Mammary epithelial cell (primary cell): ENCODE data around the gene CFAP20DC.

Experiments used
- CTCF ChIP-seq, 2 donors: IDR thresholded peaks in 1 of 2; conservative IDR thresholded peaks in 1 of 2; 2 replicates each; pipeline ENCODE4 v1.5.1; 2011 to 2012; ENCODE audit warnings: inconsistent platforms in 2 of 2, low read length in 2 of 2, mild to moderate bottlenecking in 2 of 2, control low read depth in 1 of 2, low read depth in 1 of 2; ENCODE audit not compliant: insufficient read depth in 1 of 2; ENCODE audit errors: extremely low read depth in 1 of 2
- EZH2 ChIP-seq: IDR thresholded peaks from 2 replicates; pipeline ENCODE4 v1.6.1; 2012; ENCODE audit warnings: low read length, inconsistent platforms, borderline replicate concordance

- TF ChIP-seq CTCF (conservative IDR thresholded peaks at IDR 0.05 in 1 of 2, IDR thresholded peaks at IDR 0.05 in 1 of 2; ENCODE audit: extremely low read depth in 1 of 2, insufficient read depth in 1 of 2, low read depth in 1 of 2, low read length in 2 of 2) (no peak), EZH2 (no peak)
Measured at GRCh38 chr3:58948018-58948417, 101.8 kb downstream of the CFAP20DC start.
